HG02885 (cell line): Measurements from ENCODE around the gene TBC1D5.
"Not testable (repeated sequence)": the region's sequence is repeated elsewhere in the genome, so short reads cannot be mapped to it uniquely, and the experiment has no call there.

Source experiments
- ATAC-seq: cut with Tn5 transposase; IDR thresholded peaks from one replicate; pipeline ENCODE4 v1.9.1; 2021; ENCODE audit warnings: mild to moderate bottlenecking; ENCODE audit not compliant: unreplicated experiment, poor library complexity

The TBC1D5 gene

GRCh38 chr3:17500618-17501017 is 241.8 kb downstream of the TBC1D5 start:
- ATAC-seq = no peak

- no peak for ATAC-seq
These were observed 248.2 kb downstream of the TBC1D5 start for GRCh38 chr3:17494117-17494809.

GRCh38 chr3:17491601-17492000 is 250.8 kb downstream of the TBC1D5 start:
- no peak for ATAC-seq

GRCh38 chr3:17491190-17491589 is 251.2 kb downstream of the TBC1D5 start:
- not testable (repeated sequence) for ATAC-seq

GRCh38 chr3:17489139-17489538 is 253.3 kb downstream of the TBC1D5 start:
- no peak for ATAC-seq

GRCh38 chr3:17481116-17481515 is 261.3 kb downstream of the TBC1D5 start:
- ATAC-seq = no peak

GRCh38 chr3:17479681-17480405 is 262.6 kb downstream of the TBC1D5 start:
- no peak for ATAC-seq

- ATAC-seq = no peak
These were observed 263.8 kb downstream of the TBC1D5 start for GRCh38 chr3:17478673-17479072.

GRCh38 chr3:17473761-17474160 is 268.7 kb downstream of the TBC1D5 start:
- no peak for ATAC-seq

- ATAC-seq = no peak
These were observed 272.5 kb downstream of the TBC1D5 start for GRCh38 chr3:17469954-17470353.

GRCh38 chr3:17469520-17469919 is 272.9 kb downstream of the TBC1D5 start:
- ATAC-seq = no peak

GRCh38 chr3:17466028-17466427 is 276.4 kb downstream of the TBC1D5 start:
- ATAC-seq = no peak

- no peak for ATAC-seq
These were observed 282.9 kb downstream of the TBC1D5 start for GRCh38 chr3:17459470-17459993.

GRCh38 chr3:17456650-17457049 is 285.8 kb downstream of the TBC1D5 start:
- no peak for ATAC-seq

GRCh38 chr3:17456046-17456445 is 286.4 kb downstream of the TBC1D5 start:
- ATAC-seq = no peak

- ATAC-seq = no peak
These were observed 297.6 kb downstream of the TBC1D5 start for GRCh38 chr3:17444865-17445264.

- ATAC-seq = no peak
These were observed 299.3 kb downstream of the TBC1D5 start for GRCh38 chr3:17443142-17443541.

- no peak for ATAC-seq
These were observed 299.9 kb downstream of the TBC1D5 start for GRCh38 chr3:17442332-17443049.

- no peak for ATAC-seq
These were observed 308.6 kb downstream of the TBC1D5 start for GRCh38 chr3:17433876-17434275.

- no peak for ATAC-seq
These were observed 310.2 kb downstream of the TBC1D5 start for GRCh38 chr3:17432236-17432635.

- ATAC-seq = no peak
These were observed 310.9 kb downstream of the TBC1D5 start for GRCh38 chr3:17431484-17432045.
